Lower leg skin (tissue), 3 donors: Measurements from ENCODE around the gene MRPS25.
"Not testable (repeated sequence)": the region's sequence is repeated elsewhere in the genome, so short reads cannot be mapped to it uniquely, and the experiment has no call there.

ENCODE experiments used
- CTCF ChIP-seq, 3 donors: fragments of 450-650 bp; IDR thresholded peaks; one replicate each; pipeline ENCODE4 v1.5.1; 2016; ENCODE audit warnings: antibody characterized with exemption in 3 of 3, mild to moderate bottlenecking in 3 of 3, moderate library complexity in 2 of 3
- POLR2A ChIP-seq, 2 donors: fragments of 450-650 bp; IDR thresholded peaks; one replicate each; pipeline ENCODE4 v1.6.1; 2016 to 2017; ENCODE audit warnings: antibody characterized with exemption in 2 of 2, mild to moderate bottlenecking in 1 of 2, moderate library complexity in 1 of 2

GRCh38 chr3:14999182-14999581 is 65.9 kb downstream of the MRPS25 start:
- TF ChIP-seq CTCF, POLR2A (IDR thresholded peaks at IDR 0.05): not testable (repeated sequence)
